Neural cell (in vitro differentiated cells): ENCODE measurements around the gene PITPNB. TPM values are rescaled to one million over a fixed set of nuclear protein-coding genes. Genes with fewer than 3 reads are reported as not detected.

Experiments
- H2AFZ ChIP-seq: fragments of 200-600, 300-800 bp; sonication (generic), shearing (Covaris generic); 2 replicates; pipeline ENCODE4 v1.6.0; 2014; ENCODE audit warnings: low read depth, mild to moderate bottlenecking, antibody characterized with exemption, low read length, moderate library complexity
- H3F3A ChIP-seq: fragments of 200-600 bp; shearing (Covaris generic); 2 replicates; pipeline ENCODE4 v1.6.1; 2016; ENCODE audit warnings: mild to moderate bottlenecking, moderate library complexity, mixed read lengths, antibody characterized with exemption, low read length; ENCODE audit not compliant: insufficient read depth, poor library complexity, severe bottlenecking
- H3K27ac ChIP-seq: fragments of 200-600, 300-800 bp; sonication (generic), shearing (Covaris generic); 2 replicates; pipeline ENCODE4 v1.5.1; 2014; ENCODE audit warnings: mild to moderate bottlenecking, low read length, moderate library complexity
- H3K27me3 ChIP-seq: fragments of 300-800, 200-600 bp; sonication (generic), shearing (Covaris generic); 2 replicates; pipeline ENCODE4 v1.6.0; 2014; ENCODE audit warnings: mild to moderate bottlenecking, low read depth, low read length, moderate library complexity; ENCODE audit not compliant: insufficient read depth
- H3K36me3 ChIP-seq: fragments of 300-800, 200-600 bp; sonication (generic), shearing (Covaris generic); 2 replicates; pipeline ENCODE4 v1.5.1; 2014; ENCODE audit warnings: mild to moderate bottlenecking, antibody characterized with exemption, low read length, moderate library complexity; ENCODE audit not compliant: insufficient read depth
- H3K4me2 ChIP-seq: fragments of 300-800, 200-600 bp; sonication (generic), shearing (Covaris generic); 2 replicates; pipeline ENCODE4 v1.6.0; 2014; ENCODE audit warnings: mild to moderate bottlenecking, low read length
- H3K4me3 ChIP-seq: fragments of 300-800, 200-600 bp; sonication (generic), shearing (Covaris generic); 2 replicates; pipeline ENCODE4 v1.5.1; 2014; ENCODE audit warnings: mild to moderate bottlenecking, low read length, moderate library complexity
- H3K79me2 ChIP-seq: fragments of 200-600 bp; shearing (Covaris generic); replicated peaks from 2 replicates; pipeline ENCODE4 v1.6.0; 2014; ENCODE audit warnings: mild to moderate bottlenecking, low read length, moderate library complexity; ENCODE audit not compliant: insufficient read depth
- H3K9ac ChIP-seq: fragments of 300-800, 200-600 bp; sonication (generic), shearing (Covaris generic); 2 replicates; pipeline ENCODE4 v1.6.1; 2016; ENCODE audit warnings: mild to moderate bottlenecking, low read length, mixed read lengths
- H3K9me2 ChIP-seq: fragments of 200-600 bp; shearing (Covaris generic); 2 replicates; pipeline ENCODE4 v1.6.1; 2016; ENCODE audit warnings: mild to moderate bottlenecking, low read length, mixed read lengths; ENCODE audit not compliant: insufficient read depth
- H3K9me3 ChIP-seq: fragments of 200-600, 300-800 bp; sonication (generic), shearing (Covaris generic); 2 replicates; pipeline ENCODE4 v1.6.1; 2016; ENCODE audit warnings: mild to moderate bottlenecking, mixed run types, low read length, moderate library complexity, mixed read lengths
- H4K20me1 ChIP-seq: fragments of 200-600 bp; shearing (Covaris generic); 2 replicates; pipeline ENCODE4 v1.6.1; 2016; ENCODE audit warnings: mild to moderate bottlenecking, mixed run types; ENCODE audit not compliant: insufficient read depth
- EP300 ChIP-seq: fragments of 450-650 bp; conservative IDR thresholded peaks from 2 replicates; pipeline ENCODE4 v1.6.1; 2014; ENCODE audit warnings: antibody characterized with exemption, mild to moderate bottlenecking, moderate library complexity; ENCODE audit not compliant: poor library complexity, severe bottlenecking
- EZH2 ChIP-seq: fragments of 200-600, 300-800 bp; shearing (Covaris generic), sonication (generic); IDR thresholded peaks from 2 replicates; pipeline ENCODE4 v1.6.1; 2014; ENCODE audit warnings: antibody characterized with exemption, low read length, borderline replicate concordance, mild to moderate bottlenecking; ENCODE audit not compliant: insufficient read depth, poor library complexity, severe bottlenecking
- MXI1 ChIP-seq: fragments of 450-650 bp; conservative IDR thresholded peaks from 2 replicates; pipeline ENCODE4 v1.6.1; 2014; ENCODE audit warnings: antibody characterized with exemption, mild to moderate bottlenecking; ENCODE audit not compliant: poor library complexity, severe bottlenecking
- POLR2AphosphoS5 ChIP-seq: IDR thresholded peaks from 2 replicates; pipeline ENCODE4 v1.6.1; 2012
- RAD21 ChIP-seq: fragments of 450-650 bp; conservative IDR thresholded peaks from 2 replicates; pipeline ENCODE4 v1.6.1; 2014; ENCODE audit warnings: antibody characterized with exemption, mild to moderate bottlenecking, moderate library complexity
- SMC3 ChIP-seq: fragments of 450-650 bp; conservative IDR thresholded peaks from 2 replicates; pipeline ENCODE4 v1.6.1; 2014; ENCODE audit warnings: antibody characterized with exemption, mild to moderate bottlenecking, moderate library complexity; ENCODE audit not compliant: poor library complexity
- TAF1 ChIP-seq: IDR thresholded peaks from 2 replicates; pipeline ENCODE4 v1.6.1; 2012; ENCODE audit warnings: low read depth
- polyA plus RNA-seq: library from polyadenylated mRNA; depleted of rRNA; stranded (reverse); fragments of >200 nt; gene quantifications from 2 replicates; pipeline ENCODE4 v1.2.3, GENCODE V29; 2014
- TF ChIP-seq, protein P1 (sequence below): IDR thresholded peaks from 2 replicates; pipeline ENCODE4 v1.6.1; 2012; ENCODE audit warnings: borderline replicate concordance
- TF ChIP-seq, protein P2 (sequence below): fragments of 450-650 bp; IDR thresholded peaks from 2 replicates; pipeline ENCODE4 v1.5.1; 2014; ENCODE audit warnings: antibody characterized with exemption, mild to moderate bottlenecking, moderate library complexity; ENCODE audit not compliant: poor library complexity, severe bottlenecking

PITPNB gene
- polyA plus RNA-seq, 1 donor from 2014 or later = 44.8 TPM

DNA sequence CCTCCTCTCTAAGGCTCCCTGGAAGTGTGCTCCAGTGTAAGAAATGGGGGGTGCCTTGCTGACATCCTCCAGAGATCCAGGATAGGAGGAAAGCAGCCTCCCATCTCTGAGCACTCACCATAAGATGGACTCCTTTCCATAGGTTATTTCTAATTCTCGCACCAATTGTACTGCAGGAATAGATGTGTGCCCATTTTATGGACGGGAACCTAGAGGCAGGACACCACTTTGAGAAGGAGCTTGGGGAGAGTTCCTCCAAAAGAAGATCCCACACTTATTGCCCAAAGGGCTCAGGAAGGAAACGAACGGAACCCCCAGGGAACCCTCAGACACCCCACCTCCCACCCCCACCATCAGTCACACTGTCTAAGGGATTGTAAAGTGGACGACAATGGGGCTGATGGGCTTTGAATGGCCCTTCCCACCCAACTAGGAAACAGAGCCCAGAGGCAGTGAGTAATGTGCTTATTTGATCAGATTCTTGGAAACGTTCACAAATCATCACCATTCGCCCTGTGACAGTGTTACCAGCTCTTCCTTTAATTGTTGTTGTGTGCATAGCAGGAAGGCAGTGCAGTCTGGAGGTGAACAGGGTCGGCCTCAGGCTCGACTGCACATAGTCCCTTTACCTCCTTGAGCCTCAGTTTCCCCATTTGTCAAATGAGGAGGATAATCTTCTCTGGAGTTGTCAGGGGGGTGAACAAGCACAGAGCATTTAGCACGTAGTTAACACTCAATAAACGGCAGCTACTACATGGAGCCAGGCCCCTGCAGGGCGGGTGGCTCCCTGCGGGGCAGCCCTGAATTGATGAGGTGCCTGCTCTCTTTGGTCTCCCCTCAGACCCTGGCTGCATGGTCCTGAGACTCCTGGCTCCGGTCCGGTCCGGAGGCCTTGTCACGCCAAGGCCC, 109.1 kb downstream of the PITPNB start:
- Histone ChIP-seq H3K4me3 (no peak overlapping the region), H3F3A (no peaks in the 10 kb centered on the region), H3K4me2 (no peak overlapping the region), H3K9me3 (no peaks in the 10 kb centered on the region), H3K27ac (no peak overlapping the region), H4K20me1 (no peaks in the 10 kb centered on the region), H3K36me3 (no peaks in the 10 kb centered on the region), H2AFZ (no peak overlapping the region), H3K79me2 (no peaks in the 10 kb centered on the region), H3K9me2 (no peaks in the 10 kb centered on the region), H3K27me3 (no peaks in the 10 kb centered on the region), H3K9ac (no peak overlapping the region)
- TF ChIP-seq, protein P1, sequence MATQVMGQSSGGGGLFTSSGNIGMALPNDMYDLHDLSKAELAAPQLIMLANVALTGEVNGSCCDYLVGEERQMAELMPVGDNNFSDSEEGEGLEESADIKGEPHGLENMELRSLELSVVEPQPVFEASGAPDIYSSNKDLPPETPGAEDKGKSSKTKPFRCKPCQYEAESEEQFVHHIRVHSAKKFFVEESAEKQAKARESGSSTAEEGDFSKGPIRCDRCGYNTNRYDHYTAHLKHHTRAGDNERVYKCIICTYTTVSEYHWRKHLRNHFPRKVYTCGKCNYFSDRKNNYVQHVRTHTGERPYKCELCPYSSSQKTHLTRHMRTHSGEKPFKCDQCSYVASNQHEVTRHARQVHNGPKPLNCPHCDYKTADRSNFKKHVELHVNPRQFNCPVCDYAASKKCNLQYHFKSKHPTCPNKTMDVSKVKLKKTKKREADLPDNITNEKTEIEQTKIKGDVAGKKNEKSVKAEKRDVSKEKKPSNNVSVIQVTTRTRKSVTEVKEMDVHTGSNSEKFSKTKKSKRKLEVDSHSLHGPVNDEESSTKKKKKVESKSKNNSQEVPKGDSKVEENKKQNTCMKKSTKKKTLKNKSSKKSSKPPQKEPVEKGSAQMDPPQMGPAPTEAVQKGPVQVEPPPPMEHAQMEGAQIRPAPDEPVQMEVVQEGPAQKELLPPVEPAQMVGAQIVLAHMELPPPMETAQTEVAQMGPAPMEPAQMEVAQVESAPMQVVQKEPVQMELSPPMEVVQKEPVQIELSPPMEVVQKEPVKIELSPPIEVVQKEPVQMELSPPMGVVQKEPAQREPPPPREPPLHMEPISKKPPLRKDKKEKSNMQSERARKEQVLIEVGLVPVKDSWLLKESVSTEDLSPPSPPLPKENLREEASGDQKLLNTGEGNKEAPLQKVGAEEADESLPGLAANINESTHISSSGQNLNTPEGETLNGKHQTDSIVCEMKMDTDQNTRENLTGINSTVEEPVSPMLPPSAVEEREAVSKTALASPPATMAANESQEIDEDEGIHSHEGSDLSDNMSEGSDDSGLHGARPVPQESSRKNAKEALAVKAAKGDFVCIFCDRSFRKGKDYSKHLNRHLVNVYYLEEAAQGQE = no peak
- TF ChIP-seq, protein P2, sequence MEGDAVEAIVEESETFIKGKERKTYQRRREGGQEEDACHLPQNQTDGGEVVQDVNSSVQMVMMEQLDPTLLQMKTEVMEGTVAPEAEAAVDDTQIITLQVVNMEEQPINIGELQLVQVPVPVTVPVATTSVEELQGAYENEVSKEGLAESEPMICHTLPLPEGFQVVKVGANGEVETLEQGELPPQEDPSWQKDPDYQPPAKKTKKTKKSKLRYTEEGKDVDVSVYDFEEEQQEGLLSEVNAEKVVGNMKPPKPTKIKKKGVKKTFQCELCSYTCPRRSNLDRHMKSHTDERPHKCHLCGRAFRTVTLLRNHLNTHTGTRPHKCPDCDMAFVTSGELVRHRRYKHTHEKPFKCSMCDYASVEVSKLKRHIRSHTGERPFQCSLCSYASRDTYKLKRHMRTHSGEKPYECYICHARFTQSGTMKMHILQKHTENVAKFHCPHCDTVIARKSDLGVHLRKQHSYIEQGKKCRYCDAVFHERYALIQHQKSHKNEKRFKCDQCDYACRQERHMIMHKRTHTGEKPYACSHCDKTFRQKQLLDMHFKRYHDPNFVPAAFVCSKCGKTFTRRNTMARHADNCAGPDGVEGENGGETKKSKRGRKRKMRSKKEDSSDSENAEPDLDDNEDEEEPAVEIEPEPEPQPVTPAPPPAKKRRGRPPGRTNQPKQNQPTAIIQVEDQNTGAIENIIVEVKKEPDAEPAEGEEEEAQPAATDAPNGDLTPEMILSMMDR = no peak
- TF ChIP-seq TAF1 (no peak), POLR2AphosphoS5 (no peak), EZH2 (no peak), EP300 (no peak)

DNA sequence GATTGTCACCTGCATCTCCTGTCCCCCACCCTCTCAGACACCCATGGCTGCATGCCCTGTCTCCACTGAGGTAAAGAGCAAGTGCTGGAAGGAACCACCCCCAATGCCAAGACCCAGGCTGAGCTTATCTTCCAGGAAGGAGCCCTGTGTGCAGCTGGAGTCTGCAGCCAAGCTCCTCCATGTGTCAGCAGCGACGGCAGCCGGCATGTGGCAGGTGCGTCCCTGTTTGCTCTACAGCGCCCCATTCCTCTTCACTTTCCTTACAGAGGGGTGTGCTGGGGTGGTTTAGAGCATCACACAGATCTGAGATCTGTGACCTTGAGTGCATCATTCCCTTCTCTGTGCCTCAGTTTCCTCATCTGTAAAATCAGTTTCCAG, 109.8 kb downstream of the PITPNB start:
- H2AFZ ChIP-seq = no peak overlapping the region
- no peaks in the 10 kb centered on the region for H4K20me1 ChIP-seq
- H3K9me3 ChIP-seq = no peaks in the 10 kb centered on the region
- no peaks in the 10 kb centered on the region for H3K27me3 ChIP-seq
- H3K9ac ChIP-seq = no peak overlapping the region
- H3K27ac ChIP-seq = no peak overlapping the region
- H3F3A ChIP-seq = no peaks in the 10 kb centered on the region
- H3K4me3 ChIP-seq = no peak overlapping the region
- no peak overlapping the region for H3K4me2 ChIP-seq
- H3K36me3 ChIP-seq = no peaks in the 10 kb centered on the region
- no peaks in the 10 kb centered on the region for H3K9me2 ChIP-seq
- H3K79me2 ChIP-seq = no peaks in the 10 kb centered on the region
- no peak for TF ChIP-seq RAD21
- no peak for TF ChIP-seq POLR2AphosphoS5
- no peak for TF ChIP-seq TAF1
- TF ChIP-seq, protein P1 = no peak
- TF ChIP-seq SMC3 = no peak
- no peak for TF ChIP-seq MXI1
- TF ChIP-seq, protein P2 = no peak
